Right forelimb (tissue), 1 donor: ENCODE results near the gene MCRIP1.
A peak's percentile ranks its signal among the peaks of the same experiment; 100 is the strongest.
"Not testable (repeated sequence)": the region's sequence is repeated elsewhere in the genome, so short reads cannot be mapped to it uniquely, and the experiment has no call there.

Experiments
- DNase-seq: peaks from one replicate; pipeline ENCODE4 v3.0.0-alpha.2; 2018

Gene MCRIP1

GRCh38 chr17:81840826-81841778, 8.0 kb upstream of the MCRIP1 start:
- DNase-seq: no peak

- DNase-seq: not testable (repeated sequence)
Observed at GRCh38 chr17:81840059-81840458, 7.0 kb upstream of the MCRIP1 start.

GRCh38 chr17:81839301-81839700, 6.2 kb upstream of the MCRIP1 start:
- DNase-seq: no peak

- DNase-seq: no peak
Observed at GRCh38 chr17:81838753-81839255, 5.7 kb upstream of the MCRIP1 start.

- DNase-seq: no peak
Observed at GRCh38 chr17:81837641-81838040, 4.5 kb upstream of the MCRIP1 start.

- DNase-seq: no peak
Observed at GRCh38 chr17:81834831-81835267, 1.8 kb upstream of the MCRIP1 start, which contains the start of gene PPP1R27. TSS of gene PPP1R27 (minus strand) at chr17:81835050. CDS start at chr17:81834953, 97 bp downstream.

GRCh38 chr17:81833921-81834830, 1.1 kb upstream of the MCRIP1 start:
- no peak for DNase-seq

GRCh38 chr17:81832608-81833159, 407 bp downstream of the MCRIP1 start:
- DNase-seq: peak; percentile 60

- no peak for DNase-seq
Observed at GRCh38 chr17:81831957-81832607, 1.0 kb downstream of the MCRIP1 start.

- DNase-seq: no peak
Observed at GRCh38 chr17:81831563-81831956, 1.5 kb downstream of the MCRIP1 start.

GRCh38 chr17:81829858-81830257, 3.2 kb downstream of the MCRIP1 start:
- no peak for DNase-seq

- DNase-seq: no peak
Observed at GRCh38 chr17:81828656-81829055, 4.4 kb downstream of the MCRIP1 start.

GRCh38 chr17:81825841-81826466, 7.1 kb downstream of the MCRIP1 start:
- no peak for DNase-seq

- no peak for DNase-seq
Observed at GRCh38 chr17:81824595-81824994, 8.5 kb downstream of the MCRIP1 start.

- no peak for DNase-seq
Observed at GRCh38 chr17:81823820-81824550, 9.1 kb downstream of the MCRIP1 start.

GRCh38 chr17:81822996-81823819, 9.9 kb downstream of the MCRIP1 start:
- DNase-seq: no peak

GRCh38 chr17:81822312-81822637, 10.8 kb downstream of the MCRIP1 start:
- no peak for DNase-seq

GRCh38 chr17:81821603-81822311, 11.3 kb downstream of the MCRIP1 start:
- no peak for DNase-seq

- no peak for DNase-seq
Observed at GRCh38 chr17:81821147-81821546, 11.9 kb downstream of the MCRIP1 start.

- no peak for DNase-seq
Observed at GRCh38 chr17:81819708-81820107, 13.4 kb downstream of the MCRIP1 start.
